ENCODE results near the gene PSMD5. TPM values are rescaled to one million over a fixed set of nuclear protein-coding genes. Genes with fewer than 3 reads are reported as not detected.

The PSMD5 gene
- total RNA-seq, 1 donor from 2014 or later, result 56.1 TPM

DNA sequence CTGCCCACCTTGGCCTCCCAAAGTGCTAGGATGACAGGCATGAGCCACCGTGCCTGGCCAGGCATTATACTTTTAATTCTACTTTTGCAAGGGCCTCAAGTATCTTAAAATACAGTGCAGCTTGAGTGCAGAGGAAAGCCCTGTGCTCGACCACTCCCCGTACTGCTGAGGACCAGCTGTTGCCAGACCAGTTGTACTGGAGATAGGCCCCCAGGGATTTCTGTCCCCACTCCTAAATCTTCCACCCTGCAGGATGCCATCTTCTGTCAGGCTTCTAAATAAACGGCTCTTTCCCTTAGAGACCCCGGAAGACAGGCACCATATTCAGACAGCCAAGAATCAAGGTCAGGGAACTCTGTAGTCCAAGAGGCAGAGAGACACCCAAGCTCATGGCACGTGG is 16.6 kb upstream of the PSMD5 start:
- H3K4me3 Mint-ChIP-seq, result no peak overlapping the region
- peaks cover 20% of the 10 kb centered on the region for H3K4me1 Mint-ChIP-seq
- DNase-seq (ENCODE audit: low spot score in 2 of 2, unreplicated experiment in 2 of 2), result no peak
- TF ChIP-seq, protein P1, sequence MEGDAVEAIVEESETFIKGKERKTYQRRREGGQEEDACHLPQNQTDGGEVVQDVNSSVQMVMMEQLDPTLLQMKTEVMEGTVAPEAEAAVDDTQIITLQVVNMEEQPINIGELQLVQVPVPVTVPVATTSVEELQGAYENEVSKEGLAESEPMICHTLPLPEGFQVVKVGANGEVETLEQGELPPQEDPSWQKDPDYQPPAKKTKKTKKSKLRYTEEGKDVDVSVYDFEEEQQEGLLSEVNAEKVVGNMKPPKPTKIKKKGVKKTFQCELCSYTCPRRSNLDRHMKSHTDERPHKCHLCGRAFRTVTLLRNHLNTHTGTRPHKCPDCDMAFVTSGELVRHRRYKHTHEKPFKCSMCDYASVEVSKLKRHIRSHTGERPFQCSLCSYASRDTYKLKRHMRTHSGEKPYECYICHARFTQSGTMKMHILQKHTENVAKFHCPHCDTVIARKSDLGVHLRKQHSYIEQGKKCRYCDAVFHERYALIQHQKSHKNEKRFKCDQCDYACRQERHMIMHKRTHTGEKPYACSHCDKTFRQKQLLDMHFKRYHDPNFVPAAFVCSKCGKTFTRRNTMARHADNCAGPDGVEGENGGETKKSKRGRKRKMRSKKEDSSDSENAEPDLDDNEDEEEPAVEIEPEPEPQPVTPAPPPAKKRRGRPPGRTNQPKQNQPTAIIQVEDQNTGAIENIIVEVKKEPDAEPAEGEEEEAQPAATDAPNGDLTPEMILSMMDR (IDR thresholded peaks at IDR 0.05; ENCODE audit: unreplicated experiment), result no peak
- no peaks in the 10 kb centered on the region for H3K9me3 Mint-ChIP-seq
- H3K27me3 Mint-ChIP-seq (ENCODE audit: low read depth), result no peaks in the 10 kb centered on the region
- H3K27ac Mint-ChIP-seq, result no peak overlapping the region
- H3K36me3 Mint-ChIP-seq, result peaks cover 16% of the 10 kb centered on the region

DNA sequence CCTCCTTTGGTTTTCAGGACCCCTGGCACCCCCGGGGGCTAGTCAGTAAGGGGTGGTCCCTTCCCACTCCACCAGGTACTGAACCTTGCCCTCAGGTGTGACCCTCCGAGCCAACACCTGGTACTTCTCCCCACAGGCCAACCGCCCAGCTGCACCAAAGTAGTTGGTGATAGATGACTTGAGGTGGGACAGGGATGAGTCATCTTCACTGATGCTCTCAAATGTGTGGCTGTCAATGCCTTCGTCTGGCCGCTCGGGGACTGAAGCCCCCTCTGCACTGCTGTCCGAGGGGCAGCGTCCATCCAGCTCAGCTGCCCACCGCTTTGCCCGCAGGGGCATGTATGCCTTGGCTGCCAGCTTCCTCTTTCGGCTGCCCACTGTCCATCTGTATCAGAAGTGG is 15.2 kb upstream of the PSMD5 start:
- no peak overlapping the region for H3K4me3 Mint-ChIP-seq
- no peaks in the 10 kb centered on the region for H3K9me3 Mint-ChIP-seq
- no peak overlapping the region for H3K27ac Mint-ChIP-seq
- no peak for DNase-seq (ENCODE audit: low spot score in 2 of 2, unreplicated experiment in 2 of 2)
- H3K36me3 Mint-ChIP-seq, result peaks cover 11% of the 10 kb centered on the region
- TF ChIP-seq, protein P1 (IDR thresholded peaks at IDR 0.05; ENCODE audit: unreplicated experiment), result no peak
- peaks cover 20% of the 10 kb centered on the region for H3K4me1 Mint-ChIP-seq
- H3K27me3 Mint-ChIP-seq (ENCODE audit: low read depth), result no peaks in the 10 kb centered on the region

DNA sequence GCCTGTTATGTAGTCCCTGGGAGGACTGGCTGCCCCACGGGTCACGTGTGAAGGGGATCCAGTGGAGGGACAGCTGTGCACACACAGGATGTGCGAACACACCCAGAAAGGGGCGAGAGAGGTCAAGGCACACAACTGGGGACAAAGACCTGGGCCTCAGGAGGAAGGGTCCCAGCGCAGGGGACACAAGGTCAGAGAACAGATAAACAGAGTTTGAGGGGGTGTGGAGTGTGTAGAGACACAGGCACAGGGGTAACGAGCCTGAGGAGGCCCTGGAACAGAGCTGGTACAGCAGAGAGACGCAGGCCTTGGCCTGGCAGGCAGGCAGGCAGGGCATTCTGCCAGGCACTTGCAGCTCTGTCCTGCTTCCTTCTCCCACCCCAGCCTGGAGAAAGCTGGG is 14.8 kb upstream of the PSMD5 start:
- H3K27me3 Mint-ChIP-seq (ENCODE audit: low read depth), result no peaks in the 10 kb centered on the region
- peaks cover 11% of the 10 kb centered on the region for H3K36me3 Mint-ChIP-seq
- H3K4me3 Mint-ChIP-seq, result no peak overlapping the region
- no peaks in the 10 kb centered on the region for H3K9me3 Mint-ChIP-seq
- peaks cover 20% of the 10 kb centered on the region for H3K4me1 Mint-ChIP-seq
- no peak overlapping the region for H3K27ac Mint-ChIP-seq
- TF ChIP-seq, protein P1 (IDR thresholded peaks at IDR 0.05; ENCODE audit: unreplicated experiment), result no peak
- DNase-seq (ENCODE audit: low spot score in 2 of 2, unreplicated experiment in 2 of 2), result no peak

DNA sequence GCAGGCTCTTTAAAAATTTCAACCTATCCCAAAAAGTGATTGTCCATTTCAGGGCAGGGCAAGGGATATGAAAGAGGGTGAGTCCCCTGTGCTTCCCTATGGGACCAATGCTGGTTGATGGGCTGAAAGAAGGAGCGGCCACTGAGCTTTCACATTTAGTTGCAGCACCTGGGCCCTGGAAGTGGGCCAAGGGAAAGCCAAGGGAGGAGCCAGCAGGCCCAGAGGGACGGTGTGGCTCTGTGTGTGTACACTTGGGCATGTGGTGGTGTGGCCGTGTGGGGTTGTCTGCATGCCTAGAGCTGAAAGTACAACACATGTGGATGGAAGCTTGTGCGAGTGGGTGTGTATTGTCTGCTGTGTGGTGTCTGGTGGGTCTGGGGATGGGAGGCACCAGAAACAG is 14.0 kb upstream of the PSMD5 start:
- Mint-ChIP-seq H3K36me3 (peaks cover 10% of the 10 kb centered on the region), H3K27ac (no peak overlapping the region), H3K4me1 (peaks cover 20% of the 10 kb centered on the region), H3K4me3 (no peak overlapping the region), H3K27me3 (ENCODE audit: low read depth) (no peaks in the 10 kb centered on the region), H3K9me3 (no peaks in the 10 kb centered on the region)
- TF ChIP-seq, protein P1 (IDR thresholded peaks at IDR 0.05; ENCODE audit: unreplicated experiment), result no peak
- DNase-seq (ENCODE audit: low spot score in 2 of 2, unreplicated experiment in 2 of 2), result no peak

DNA sequence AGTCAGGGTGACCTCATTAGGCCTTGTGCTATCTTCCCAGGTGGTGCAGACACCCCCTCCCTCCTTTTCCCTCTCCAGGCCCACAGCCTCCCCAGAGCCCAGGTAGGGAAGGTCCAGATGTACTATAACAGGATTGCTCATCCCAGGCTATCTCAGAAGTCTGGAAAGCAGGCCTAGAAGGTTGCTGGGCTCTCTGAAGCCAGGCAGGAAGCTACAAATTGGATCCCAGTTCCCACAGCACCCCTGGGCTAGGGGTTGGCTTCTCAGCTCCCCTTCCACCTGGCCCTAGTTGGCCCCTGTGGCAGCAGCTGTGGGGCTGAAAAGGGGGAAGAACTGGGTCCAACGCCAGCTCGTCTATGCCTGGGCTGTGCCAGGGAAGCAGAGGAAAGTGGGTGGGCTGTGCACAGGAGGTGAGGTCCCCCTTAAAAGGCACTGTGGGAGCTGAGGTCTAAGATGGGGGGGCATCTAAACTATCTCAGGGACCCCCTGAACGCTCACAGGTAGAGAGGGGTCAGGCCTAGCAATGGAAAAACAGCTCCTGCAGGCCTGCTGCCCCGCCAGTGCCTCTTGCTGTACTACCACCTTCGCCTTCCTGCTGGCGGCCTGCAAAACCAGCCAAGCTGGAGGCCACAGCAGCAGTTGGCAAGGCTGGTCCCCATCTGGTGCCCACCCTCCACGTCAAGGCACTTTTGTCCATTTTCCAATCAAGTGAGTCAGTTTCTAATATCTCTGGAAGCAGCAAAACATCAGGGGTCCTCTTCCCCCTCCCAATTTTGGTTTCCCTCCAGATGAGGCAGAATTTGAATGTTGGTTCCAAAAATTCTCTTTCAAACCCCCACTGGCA is 13.3 kb upstream of the PSMD5 start:
- TF ChIP-seq, protein P1 (IDR thresholded peaks at IDR 0.05; ENCODE audit: unreplicated experiment), result no peak
- peaks cover 20% of the 10 kb centered on the region for H3K4me1 Mint-ChIP-seq
- H3K4me3 Mint-ChIP-seq, result no peak overlapping the region
- peaks cover 9% of the 10 kb centered on the region for H3K36me3 Mint-ChIP-seq
- H3K27ac Mint-ChIP-seq, result no peak overlapping the region
- no peaks in the 10 kb centered on the region for H3K27me3 Mint-ChIP-seq (ENCODE audit: low read depth)
- H3K9me3 Mint-ChIP-seq, result no peaks in the 10 kb centered on the region
- DNase-seq (ENCODE audit: low spot score in 2 of 2, unreplicated experiment in 2 of 2), result no peak

Data from mesothelial cell of epicardium (in vitro differentiated cells).